Naive thymus-derived CD8-positive, alpha-beta T cell (primary cell): ENCODE measurements around the gene WASHC1. TPM values are rescaled to one million over a fixed set of nuclear protein-coding genes. Genes with fewer than 3 reads are reported as not detected.
"Not testable (repeated sequence)": the region's sequence is repeated elsewhere in the genome, so short reads cannot be mapped to it uniquely, and the experiment has no call there.

Source experiments
- ATAC-seq, 2 donors: fragments of 150-1000 bp; cut with Tn5 transposase in 1 of 2; sonication (Bioruptor Pico), chemical (Tn5 transposase) in 1 of 2; 1 replicate in 1 of 2; 2 replicates in 1 of 2; pipeline ENCODE4 v1.10.0; 2021; ENCODE audit warnings: mild to moderate bottlenecking in 2 of 2, moderate library complexity in 2 of 2
- POLR2A ChIA-PET: fragments of 350-600 bp; sonication (Branson Sonifier 250); formaldehyde crosslinking; loops from one replicate; lab custom pipeline; 2021; ENCODE audit warnings: antibody characterized with exemption; lab: Charles Lee
- DNase-seq, 10 donors: peaks; one replicate each; pipeline versions ENCODE4 v3.0.0 to v3.0.0-alpha.2; 2020 to 2022
- H3K27ac Mint-ChIP-seq, 10 donors: one replicate each; pipeline ENCODE4 v1.8.0; 2020 to 2022; ENCODE audit warnings: mild to moderate bottlenecking in 10 of 10, mixed read lengths in 10 of 10, moderate library complexity in 4 of 10, inconsistent platforms in 1 of 10
- H3K27me3 Mint-ChIP-seq, 5 donors: one replicate each; pipeline ENCODE4 v1.8.0; 2021 to 2022; ENCODE audit warnings: mixed read lengths in 5 of 5
- H3K36me3 Mint-ChIP-seq, 3 donors: one replicate each; pipeline ENCODE4 v1.8.0; 2020 to 2022; ENCODE audit warnings: mixed read lengths in 3 of 3, mild to moderate bottlenecking in 2 of 3, inconsistent platforms in 1 of 3
- H3K4me1 Mint-ChIP-seq, 4 donors: one replicate each; pipeline ENCODE4 v1.8.0; 2021 to 2022; ENCODE audit warnings: mixed read lengths in 4 of 4
- H3K4me3 Mint-ChIP-seq, 10 donors: one replicate each; pipeline ENCODE4 v1.8.0; 2020 to 2022; ENCODE audit warnings: mild to moderate bottlenecking in 10 of 10, mixed read lengths in 10 of 10, moderate library complexity in 6 of 10, inconsistent platforms in 1 of 10
- H3K9me3 Mint-ChIP-seq, 9 donors: one replicate each; pipeline ENCODE4 v1.8.0; 2020 to 2022; ENCODE audit warnings: mixed read lengths in 9 of 9, mild to moderate bottlenecking in 3 of 9, inconsistent platforms in 1 of 9, moderate library complexity in 1 of 9
- polyA plus RNA-seq, 3 donors: library from polyadenylated mRNA; unstranded; fragments of 300-500 nt; fragmentation: Illumina TruSeq; gene quantifications; one replicate each; pipeline ENCODE4 v1.2.3, GENCODE V29; 2021
- total RNA-seq, 8 experiments: library from RNA in 2 of 8; stranded (reverse) in 2 of 8; gene quantifications; one replicate each; pipeline ENCODE4 v1.2.3 and lab custom pipeline; 2021 to 2026

WASHC1 gene
- total and polyA plus RNA-seq, 5 experiments from 2014 or later, result 0.56 to 36.0 (median 2.4) TPM

DNA sequence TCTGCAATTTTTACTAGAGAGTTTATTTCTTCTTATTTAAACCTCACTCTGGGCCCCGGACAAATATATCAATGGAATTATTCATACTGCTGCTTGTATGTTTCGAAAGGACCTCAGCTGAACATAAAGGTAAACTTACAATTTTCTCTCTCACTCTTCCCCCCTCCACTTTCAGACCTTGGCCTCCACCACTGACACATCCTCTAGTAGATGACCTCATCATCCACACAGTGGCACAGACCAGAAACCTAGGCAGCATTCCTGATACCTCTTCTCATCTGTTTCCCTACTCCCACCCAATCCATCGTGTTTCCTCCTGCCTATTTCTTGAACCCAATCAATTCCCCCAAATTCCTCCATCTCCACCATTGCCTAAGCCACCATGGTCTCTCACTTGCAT is 15.2 kb upstream of the WASHC1 start:
- H3K4me1 Mint-ChIP-seq, H3K27ac Mint-ChIP-seq, H3K9me3 Mint-ChIP-seq, ATAC-seq, H3K36me3 Mint-ChIP-seq, H3K4me3 Mint-ChIP-seq, DNase-seq, POLR2A ChIA-PET, H3K27me3 Mint-ChIP-seq: not testable (repeated sequence)

DNA sequence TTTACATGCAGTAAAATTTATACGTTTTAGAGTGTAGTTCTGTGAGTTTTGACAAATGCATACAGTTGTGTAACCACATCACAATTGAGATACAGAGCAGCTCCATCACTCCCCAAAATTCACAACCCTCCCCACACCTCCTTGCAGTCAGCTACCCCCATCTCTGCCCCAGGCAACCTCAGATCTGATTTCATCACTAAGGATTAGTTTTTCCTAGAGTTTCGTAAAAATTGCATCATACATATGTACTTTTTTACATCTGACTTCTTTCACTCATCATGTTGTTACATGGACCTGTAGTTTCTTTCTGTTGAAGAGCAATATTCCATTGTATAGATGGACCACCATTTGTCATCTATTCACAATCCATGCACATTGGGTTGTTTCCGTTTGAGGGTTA is 14.4 kb upstream of the WASHC1 start:
- not testable (repeated sequence) for H3K4me3 Mint-ChIP-seq

DNA sequence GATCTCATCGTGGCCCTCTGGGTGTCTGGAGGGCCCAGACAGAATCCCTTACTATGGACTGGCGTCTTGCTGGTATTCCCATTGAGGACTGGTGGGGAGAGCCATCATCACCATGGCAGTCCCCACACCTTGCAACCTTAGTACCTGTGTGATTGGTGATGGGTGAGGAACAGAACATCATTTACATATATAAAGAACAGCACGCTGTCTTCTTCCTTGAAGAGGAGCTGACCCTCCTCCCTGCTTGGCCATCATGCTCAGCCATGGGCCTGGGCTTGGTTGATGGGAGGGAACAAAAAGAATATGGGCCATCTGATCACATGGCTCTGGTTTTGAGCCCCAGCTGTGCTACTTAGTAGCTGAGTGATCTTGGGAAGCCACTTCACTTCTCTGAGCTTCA is 13.9 kb upstream of the WASHC1 start:
- H3K27me3 Mint-ChIP-seq, DNase-seq, ATAC-seq, POLR2A ChIA-PET, H3K9me3 Mint-ChIP-seq, H3K36me3 Mint-ChIP-seq, H3K4me3 Mint-ChIP-seq, H3K4me1 Mint-ChIP-seq, H3K27ac Mint-ChIP-seq: not testable (repeated sequence)

More for the DNA sequence above, 14.4 kb upstream of the WASHC1 start:
- H3K4me1 Mint-ChIP-seq, DNase-seq, H3K27ac Mint-ChIP-seq, H3K9me3 Mint-ChIP-seq, POLR2A ChIA-PET, H3K27me3 Mint-ChIP-seq, ATAC-seq, H3K36me3 Mint-ChIP-seq: not testable (repeated sequence)

DNA sequence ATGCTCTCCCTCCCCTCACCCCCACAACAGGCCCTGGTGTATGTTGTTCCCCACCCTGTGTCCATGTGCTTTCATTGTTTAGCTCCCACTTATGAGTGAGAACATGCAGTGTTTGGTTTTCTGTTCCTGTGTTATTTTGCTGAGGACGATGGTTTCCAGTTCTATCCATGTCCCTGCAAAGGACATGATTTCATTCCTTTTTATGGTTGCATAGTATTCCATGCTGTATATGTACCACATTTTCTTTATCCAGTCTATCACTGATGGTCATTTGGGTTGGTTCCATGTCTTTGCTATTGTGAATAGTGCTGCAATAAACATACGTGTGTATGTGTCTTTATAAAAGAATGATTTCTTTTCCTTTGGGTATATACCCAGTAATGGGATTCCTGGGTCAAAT is 12.6 kb upstream of the WASHC1 start:
- H3K27ac Mint-ChIP-seq, H3K27me3 Mint-ChIP-seq, ATAC-seq, DNase-seq, H3K4me1 Mint-ChIP-seq, H3K9me3 Mint-ChIP-seq, H3K36me3 Mint-ChIP-seq, POLR2A ChIA-PET, H3K4me3 Mint-ChIP-seq: not testable (repeated sequence)

DNA sequence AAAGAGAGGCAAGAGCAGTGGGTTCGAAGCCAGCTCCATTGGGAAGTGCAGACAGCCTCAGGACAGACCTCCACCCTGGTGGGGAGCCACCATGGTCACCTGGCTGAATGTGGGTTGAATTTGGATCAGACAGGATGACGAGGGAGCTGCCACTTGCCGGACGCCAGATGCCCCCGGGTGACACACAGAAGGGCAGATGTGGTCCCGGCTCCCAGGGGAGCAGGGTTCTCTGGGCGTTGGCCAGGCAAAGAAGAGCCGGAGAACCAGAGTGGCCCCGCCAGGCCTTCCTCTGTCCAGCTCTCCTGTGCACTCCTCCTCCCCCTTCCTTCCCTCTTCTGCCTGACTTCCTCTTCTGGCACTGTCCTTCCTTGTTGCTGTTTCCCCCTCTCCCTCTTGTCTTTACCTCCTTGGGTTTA is 12.0 kb upstream of the WASHC1 start:
- H3K9me3 Mint-ChIP-seq, POLR2A ChIA-PET, H3K4me1 Mint-ChIP-seq, H3K27ac Mint-ChIP-seq, ATAC-seq, H3K36me3 Mint-ChIP-seq, DNase-seq, H3K27me3 Mint-ChIP-seq, H3K4me3 Mint-ChIP-seq: not testable (repeated sequence)

DNA sequence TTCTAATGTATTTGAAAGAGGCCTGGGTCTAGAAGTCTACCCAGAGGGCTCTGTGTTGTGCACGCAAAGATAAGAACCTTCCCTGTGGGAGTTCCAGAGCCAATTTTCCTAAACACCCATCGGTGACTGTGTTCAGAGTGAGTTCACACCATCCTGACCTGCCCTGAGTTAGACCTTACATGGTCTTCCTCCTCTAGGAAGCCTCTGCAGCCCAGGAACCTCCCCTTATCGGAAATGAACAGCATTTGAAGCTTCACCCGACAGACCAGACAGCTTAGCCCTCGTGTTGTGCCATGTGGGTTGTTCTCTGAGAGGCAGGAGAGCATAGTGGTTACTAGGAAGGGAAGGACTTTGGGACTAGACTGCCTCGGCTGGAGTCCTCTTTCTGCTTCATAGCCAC is 3.1 kb upstream of the WASHC1 start:
- H3K27me3 Mint-ChIP-seq, H3K27ac Mint-ChIP-seq, H3K4me3 Mint-ChIP-seq, H3K4me1 Mint-ChIP-seq, DNase-seq, POLR2A ChIA-PET, H3K36me3 Mint-ChIP-seq, ATAC-seq, H3K9me3 Mint-ChIP-seq: not testable (repeated sequence)

DNA sequence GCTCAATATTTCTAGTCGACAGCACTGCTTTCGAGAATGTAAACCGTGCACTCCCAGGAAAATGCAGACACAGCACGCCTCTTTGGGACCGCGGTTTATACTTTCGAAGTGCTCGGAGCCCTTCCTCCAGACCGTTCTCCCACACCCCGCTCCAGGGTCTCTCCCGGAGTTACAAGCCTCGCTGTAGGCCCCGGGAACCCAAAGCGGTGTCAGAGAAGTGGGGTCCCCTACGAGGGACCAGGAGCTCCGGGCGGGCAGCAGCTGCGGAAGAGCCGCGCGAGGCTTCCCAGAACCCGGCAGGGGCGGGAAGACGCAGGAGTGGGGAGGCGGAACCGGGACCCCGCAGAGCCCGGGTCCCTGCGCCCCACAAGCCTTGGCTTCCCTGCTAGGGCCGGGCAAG is 481 bp downstream of the WASHC1 start:
- H3K9me3 Mint-ChIP-seq, H3K4me1 Mint-ChIP-seq, H3K27ac Mint-ChIP-seq, H3K27me3 Mint-ChIP-seq, H3K36me3 Mint-ChIP-seq, POLR2A ChIA-PET, ATAC-seq: not testable (repeated sequence)
- H3K4me3 Mint-ChIP-seq, result peak overlapping the region in 1 of 10 donors; percentile 24
- DNase-seq, result peak in 1 of 10 donors; percentile 1

DNA sequence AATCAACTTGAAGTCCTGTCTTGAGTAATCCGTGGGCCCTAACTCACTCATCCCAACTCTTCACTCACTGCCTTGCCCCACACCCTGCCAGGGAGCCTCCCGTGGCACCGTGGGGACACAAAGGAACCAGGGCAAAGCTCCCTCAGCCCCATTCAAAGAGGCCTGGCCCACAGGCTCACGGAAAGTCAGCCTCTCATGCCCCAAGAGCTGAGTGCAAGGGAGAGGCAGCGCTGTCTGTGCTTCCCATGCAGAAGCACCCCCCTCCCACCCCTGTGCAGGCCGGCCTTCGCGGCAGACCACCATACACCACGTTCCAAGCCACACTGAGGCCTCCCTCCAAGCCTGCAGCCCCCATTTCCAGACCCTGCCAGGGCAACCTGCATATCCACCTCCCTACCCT is 7.6 kb downstream of the WASHC1 start:
- H3K9me3 Mint-ChIP-seq, POLR2A ChIA-PET, H3K4me3 Mint-ChIP-seq: not testable (repeated sequence)

DNA sequence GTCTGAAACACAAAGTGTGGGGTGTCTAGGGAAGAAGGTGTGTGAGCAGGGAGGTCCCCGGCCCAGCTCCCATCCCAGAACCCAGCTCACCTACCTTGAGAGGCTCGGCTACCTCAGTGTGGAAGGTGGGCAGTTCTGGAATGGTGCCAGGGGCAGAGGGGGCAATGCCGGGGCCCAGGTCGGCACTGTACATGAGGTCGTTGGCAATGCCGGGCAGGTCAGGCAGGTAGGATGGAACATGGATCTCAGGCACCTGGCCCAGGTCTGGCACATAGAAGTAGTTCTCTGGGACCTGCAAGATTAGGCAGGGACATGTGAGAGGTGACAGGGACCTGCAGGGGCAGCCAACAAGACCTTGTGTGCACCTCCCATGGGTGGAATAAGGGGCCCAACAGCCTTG is 12.4 kb downstream of the WASHC1 start:
- H3K4me3 Mint-ChIP-seq, POLR2A ChIA-PET, DNase-seq, H3K4me1 Mint-ChIP-seq, ATAC-seq, H3K27me3 Mint-ChIP-seq, H3K9me3 Mint-ChIP-seq, H3K36me3 Mint-ChIP-seq, H3K27ac Mint-ChIP-seq: not testable (repeated sequence)

More for the DNA sequence above, 7.6 kb downstream of the WASHC1 start:
- ATAC-seq, H3K36me3 Mint-ChIP-seq, H3K27ac Mint-ChIP-seq, DNase-seq, H3K4me1 Mint-ChIP-seq, H3K27me3 Mint-ChIP-seq: not testable (repeated sequence)

DNA sequence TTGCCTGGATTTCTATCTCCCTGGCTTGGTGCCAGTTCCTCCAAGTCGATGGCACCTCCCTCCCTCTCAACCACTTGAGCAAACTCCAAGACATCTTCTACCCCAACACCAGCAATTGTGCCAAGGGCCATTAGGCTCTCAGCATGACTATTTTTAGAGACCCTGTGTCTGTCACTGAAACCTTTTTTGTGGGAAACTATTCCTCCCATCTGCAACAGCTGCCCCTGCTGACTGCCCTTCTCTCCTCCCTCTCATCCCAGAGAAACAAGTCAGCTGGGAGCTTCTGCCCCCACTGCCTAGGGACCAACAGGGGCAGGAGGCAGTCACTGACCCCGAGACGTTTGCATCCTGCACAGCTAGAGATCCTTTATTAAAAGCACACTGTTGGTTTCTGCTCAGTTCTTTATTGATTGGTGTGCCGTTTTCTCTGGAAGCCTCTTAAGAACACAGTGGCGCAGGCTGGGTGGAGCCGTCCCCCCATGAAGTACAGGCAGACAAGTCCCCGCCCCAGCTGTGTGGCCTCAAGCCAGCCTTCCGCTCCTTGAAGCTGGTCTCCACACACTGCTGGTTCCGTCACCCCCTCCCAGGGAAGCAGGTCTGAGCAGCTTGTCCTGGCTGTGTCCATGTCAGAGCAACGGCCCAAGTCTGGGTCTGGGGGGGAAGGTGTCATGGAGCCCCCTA is 15.0 kb downstream of the WASHC1 start:
- POLR2A ChIA-PET, H3K36me3 Mint-ChIP-seq, H3K9me3 Mint-ChIP-seq, H3K4me1 Mint-ChIP-seq, H3K4me3 Mint-ChIP-seq, DNase-seq, H3K27ac Mint-ChIP-seq, ATAC-seq, H3K27me3 Mint-ChIP-seq: not testable (repeated sequence)

DNA sequence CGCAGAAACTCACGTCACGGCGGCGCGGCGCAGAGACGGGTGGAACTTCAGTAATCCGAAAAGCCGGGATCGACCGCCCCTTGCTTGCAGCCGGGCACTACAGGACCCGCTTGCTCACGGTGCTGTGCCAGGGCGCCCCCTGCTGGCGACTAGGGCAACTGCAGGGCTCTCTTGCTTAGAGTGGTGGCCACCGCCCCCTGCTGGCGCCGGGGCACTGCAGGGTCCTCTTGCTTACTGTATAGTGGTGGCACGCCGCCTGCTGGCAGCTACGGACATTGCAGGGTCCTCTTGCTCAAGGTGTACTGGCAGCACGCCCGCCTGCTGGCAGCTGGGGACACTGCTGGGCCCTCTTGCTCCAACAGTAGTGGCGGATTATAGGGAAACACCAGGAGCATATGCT is 18.1 kb downstream of the WASHC1 start:
- H3K4me1 Mint-ChIP-seq, H3K4me3 Mint-ChIP-seq, H3K9me3 Mint-ChIP-seq, H3K36me3 Mint-ChIP-seq, POLR2A ChIA-PET, ATAC-seq, H3K27me3 Mint-ChIP-seq: not testable (repeated sequence)
- peak; percentile 44 to 82 (median 64) for DNase-seq
- peak overlapping the region in 1 of 10 donors; percentile 49 for H3K27ac Mint-ChIP-seq

DNA sequence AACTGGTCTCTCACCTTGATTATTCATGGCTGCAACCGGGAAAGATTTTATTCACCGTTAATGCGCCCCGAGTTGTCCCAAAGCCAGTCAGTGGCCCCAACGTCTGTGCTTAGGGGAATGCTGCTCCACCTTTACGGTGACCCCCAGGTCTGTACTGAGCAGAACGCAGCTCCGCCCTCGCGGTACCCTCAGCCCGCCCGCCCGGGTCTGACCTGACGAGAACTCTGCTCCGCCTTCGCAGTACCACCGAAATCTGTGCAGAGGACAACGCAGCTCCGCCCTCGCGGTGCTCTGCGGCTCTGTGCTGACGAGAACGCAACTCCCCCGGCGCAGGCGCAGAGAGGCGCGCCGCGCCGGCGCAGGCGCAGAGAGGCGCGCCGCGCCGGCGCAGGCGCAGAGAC is 18.6 kb downstream of the WASHC1 start:
- DNase-seq, result peak in 5 of 10 donors; percentile 1 to 31 (median 10)
- ATAC-seq, H3K4me1 Mint-ChIP-seq, H3K27ac Mint-ChIP-seq, H3K27me3 Mint-ChIP-seq, H3K4me3 Mint-ChIP-seq, H3K9me3 Mint-ChIP-seq, H3K36me3 Mint-ChIP-seq, POLR2A ChIA-PET: not testable (repeated sequence)

DNA sequence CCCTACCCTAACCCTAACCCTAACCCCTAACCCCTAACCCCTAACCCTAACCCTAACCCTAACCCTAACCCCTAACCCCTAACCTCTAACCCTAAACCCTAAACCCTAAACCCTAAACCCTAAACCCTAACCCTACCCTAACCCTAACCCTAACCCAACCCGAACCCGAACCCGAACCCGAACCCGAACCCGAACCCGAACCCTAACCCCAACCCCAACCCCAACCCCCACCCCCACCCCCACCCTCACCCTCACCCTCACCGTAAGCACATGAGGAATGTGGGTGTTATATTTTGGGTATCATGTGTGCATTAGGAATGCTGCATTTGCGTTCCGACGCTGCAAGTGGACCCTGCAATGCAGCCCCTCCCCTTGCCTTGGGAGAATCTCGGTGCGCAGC is 19.0 kb downstream of the WASHC1 start:
- H3K36me3 Mint-ChIP-seq, H3K27me3 Mint-ChIP-seq, H3K27ac Mint-ChIP-seq, H3K9me3 Mint-ChIP-seq, ATAC-seq, H3K4me3 Mint-ChIP-seq, POLR2A ChIA-PET, DNase-seq, H3K4me1 Mint-ChIP-seq: not testable (repeated sequence)
